Neural cell (in vitro differentiated cells): ENCODE data around the gene SETD5. TPM values are rescaled to one million over a fixed set of nuclear protein-coding genes. Genes with fewer than 3 reads are reported as not detected.

ENCODE experiments used
- H2AFZ ChIP-seq: fragments of 200-600, 300-800 bp; sonication (generic), shearing (Covaris generic); 2 replicates; pipeline ENCODE4 v1.6.0; 2014; ENCODE audit warnings: low read depth, mild to moderate bottlenecking, antibody characterized with exemption, low read length, moderate library complexity
- H3F3A ChIP-seq: fragments of 200-600 bp; shearing (Covaris generic); 2 replicates; pipeline ENCODE4 v1.6.1; 2016; ENCODE audit warnings: mild to moderate bottlenecking, moderate library complexity, mixed read lengths, antibody characterized with exemption, low read length; ENCODE audit not compliant: insufficient read depth, poor library complexity, severe bottlenecking
- H3K27ac ChIP-seq: fragments of 200-600, 300-800 bp; sonication (generic), shearing (Covaris generic); 2 replicates; pipeline ENCODE4 v1.5.1; 2014; ENCODE audit warnings: mild to moderate bottlenecking, low read length, moderate library complexity
- H3K27me3 ChIP-seq: fragments of 300-800, 200-600 bp; sonication (generic), shearing (Covaris generic); 2 replicates; pipeline ENCODE4 v1.6.0; 2014; ENCODE audit warnings: mild to moderate bottlenecking, low read depth, low read length, moderate library complexity; ENCODE audit not compliant: insufficient read depth
- H3K36me3 ChIP-seq: fragments of 300-800, 200-600 bp; sonication (generic), shearing (Covaris generic); 2 replicates; pipeline ENCODE4 v1.5.1; 2014; ENCODE audit warnings: mild to moderate bottlenecking, antibody characterized with exemption, low read length, moderate library complexity; ENCODE audit not compliant: insufficient read depth
- H3K4me2 ChIP-seq: fragments of 300-800, 200-600 bp; sonication (generic), shearing (Covaris generic); 2 replicates; pipeline ENCODE4 v1.6.0; 2014; ENCODE audit warnings: mild to moderate bottlenecking, low read length
- H3K4me3 ChIP-seq: fragments of 300-800, 200-600 bp; sonication (generic), shearing (Covaris generic); 2 replicates; pipeline ENCODE4 v1.5.1; 2014; ENCODE audit warnings: mild to moderate bottlenecking, low read length, moderate library complexity
- H3K79me2 ChIP-seq: fragments of 200-600 bp; shearing (Covaris generic); replicated peaks from 2 replicates; pipeline ENCODE4 v1.6.0; 2014; ENCODE audit warnings: mild to moderate bottlenecking, low read length, moderate library complexity; ENCODE audit not compliant: insufficient read depth
- H3K9ac ChIP-seq: fragments of 300-800, 200-600 bp; sonication (generic), shearing (Covaris generic); 2 replicates; pipeline ENCODE4 v1.6.1; 2016; ENCODE audit warnings: mild to moderate bottlenecking, low read length, mixed read lengths
- H3K9me2 ChIP-seq: fragments of 200-600 bp; shearing (Covaris generic); 2 replicates; pipeline ENCODE4 v1.6.1; 2016; ENCODE audit warnings: mild to moderate bottlenecking, low read length, mixed read lengths; ENCODE audit not compliant: insufficient read depth
- H3K9me3 ChIP-seq: fragments of 200-600, 300-800 bp; sonication (generic), shearing (Covaris generic); 2 replicates; pipeline ENCODE4 v1.6.1; 2016; ENCODE audit warnings: mild to moderate bottlenecking, mixed run types, low read length, moderate library complexity, mixed read lengths
- H4K20me1 ChIP-seq: fragments of 200-600 bp; shearing (Covaris generic); 2 replicates; pipeline ENCODE4 v1.6.1; 2016; ENCODE audit warnings: mild to moderate bottlenecking, mixed run types; ENCODE audit not compliant: insufficient read depth
- EP300 ChIP-seq: fragments of 450-650 bp; conservative IDR thresholded peaks from 2 replicates; pipeline ENCODE4 v1.6.1; 2014; ENCODE audit warnings: antibody characterized with exemption, mild to moderate bottlenecking, moderate library complexity; ENCODE audit not compliant: poor library complexity, severe bottlenecking
- EZH2 ChIP-seq: fragments of 200-600, 300-800 bp; shearing (Covaris generic), sonication (generic); IDR thresholded peaks from 2 replicates; pipeline ENCODE4 v1.6.1; 2014; ENCODE audit warnings: antibody characterized with exemption, low read length, borderline replicate concordance, mild to moderate bottlenecking; ENCODE audit not compliant: insufficient read depth, poor library complexity, severe bottlenecking
- MXI1 ChIP-seq: fragments of 450-650 bp; conservative IDR thresholded peaks from 2 replicates; pipeline ENCODE4 v1.6.1; 2014; ENCODE audit warnings: antibody characterized with exemption, mild to moderate bottlenecking; ENCODE audit not compliant: poor library complexity, severe bottlenecking
- POLR2AphosphoS5 ChIP-seq: IDR thresholded peaks from 2 replicates; pipeline ENCODE4 v1.6.1; 2012
- RAD21 ChIP-seq: fragments of 450-650 bp; conservative IDR thresholded peaks from 2 replicates; pipeline ENCODE4 v1.6.1; 2014; ENCODE audit warnings: antibody characterized with exemption, mild to moderate bottlenecking, moderate library complexity
- SMC3 ChIP-seq: fragments of 450-650 bp; conservative IDR thresholded peaks from 2 replicates; pipeline ENCODE4 v1.6.1; 2014; ENCODE audit warnings: antibody characterized with exemption, mild to moderate bottlenecking, moderate library complexity; ENCODE audit not compliant: poor library complexity
- TAF1 ChIP-seq: IDR thresholded peaks from 2 replicates; pipeline ENCODE4 v1.6.1; 2012; ENCODE audit warnings: low read depth
- polyA plus RNA-seq: library from polyadenylated mRNA; depleted of rRNA; stranded (reverse); fragments of >200 nt; gene quantifications from 2 replicates; pipeline ENCODE4 v1.2.3, GENCODE V29; 2014
- TF ChIP-seq, protein P1 (sequence below): fragments of 450-650 bp; IDR thresholded peaks from 2 replicates; pipeline ENCODE4 v1.5.1; 2014; ENCODE audit warnings: antibody characterized with exemption, mild to moderate bottlenecking, moderate library complexity; ENCODE audit not compliant: poor library complexity, severe bottlenecking
- TF ChIP-seq, protein P2 (sequence below): IDR thresholded peaks from 2 replicates; pipeline ENCODE4 v1.6.1; 2012; ENCODE audit warnings: borderline replicate concordance

SETD5 gene
- polyA plus RNA-seq, 1 donor from 2014 or later, result 38.0 TPM

DNA sequence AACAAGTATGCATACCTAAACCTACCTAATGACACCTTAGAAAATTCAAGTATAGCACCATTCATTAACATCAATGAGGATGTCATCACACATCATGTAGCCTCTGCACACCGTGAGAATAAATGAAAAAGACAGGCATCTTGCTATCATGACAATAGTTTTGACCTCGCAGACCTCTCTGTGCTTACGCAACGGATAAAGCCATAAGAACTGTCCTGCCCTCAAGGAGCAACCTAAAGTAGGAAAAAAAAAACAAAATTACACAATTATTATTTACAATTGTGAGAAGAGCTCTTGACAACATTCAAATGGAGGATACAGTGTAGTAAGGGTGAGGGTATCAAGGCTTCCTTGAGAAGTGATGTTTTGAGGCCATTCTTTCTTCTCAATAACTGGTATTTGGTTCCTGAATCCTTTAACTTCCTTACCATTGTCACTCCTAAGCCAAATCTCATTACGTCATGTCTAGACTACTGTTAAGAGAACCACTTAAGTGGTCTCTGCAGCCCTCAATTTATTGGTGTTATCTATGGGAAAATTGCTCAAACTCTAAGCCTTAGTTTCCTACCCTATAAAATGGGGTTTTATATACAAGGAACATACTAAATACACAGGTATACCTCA is 7.0 kb upstream of the SETD5 start:
- Histone ChIP-seq H3K4me3 (no peak overlapping the region), H3K36me3 (peaks cover 25% of the 10 kb centered on the region), H3K27ac (no peak overlapping the region), H3K27me3 (no peaks in the 10 kb centered on the region), H3K9ac (no peak overlapping the region), H2AFZ (no peak overlapping the region), H4K20me1 (peaks cover 21% of the 10 kb centered on the region), H3K79me2 (peaks cover 69% of the 10 kb centered on the region), H3K4me2 (no peak overlapping the region), H3K9me3 (no peaks in the 10 kb centered on the region), H3F3A (no peaks in the 10 kb centered on the region), H3K9me2 (no peaks in the 10 kb centered on the region)
- TF ChIP-seq EP300 (no peak), MXI1 (no peak), EZH2 (no peak)

DNA sequence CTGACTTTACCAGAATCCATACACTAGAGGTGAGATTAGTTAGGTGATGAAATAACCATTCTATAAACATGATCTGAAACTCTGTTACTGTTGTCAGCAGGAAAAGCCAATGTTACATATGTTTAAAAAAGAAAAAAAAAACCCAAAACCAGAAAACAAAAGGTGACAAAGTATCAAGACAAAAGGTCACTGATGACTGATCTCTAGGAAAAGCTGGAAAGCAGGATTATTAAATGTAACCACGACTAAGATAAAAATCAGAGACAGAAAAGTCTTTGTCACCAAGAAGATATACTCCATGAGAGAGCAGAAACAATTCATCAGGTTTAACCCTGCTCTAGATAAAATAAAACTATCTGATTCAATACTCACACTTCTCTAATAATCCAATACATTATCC is 5.4 kb upstream of the SETD5 start:
- Histone ChIP-seq H4K20me1 (peaks cover 24% of the 10 kb centered on the region), H3K36me3 (peaks cover 25% of the 10 kb centered on the region)

More for the DNA sequence above, 5.4 kb upstream of the SETD5 start:
- H3K9me3 ChIP-seq, result no peaks in the 10 kb centered on the region
- no peak overlapping the region for H3K9ac ChIP-seq
- TF ChIP-seq EP300 (no peak), MXI1 (no peak), RAD21 (no peak), POLR2AphosphoS5 (no peak), SMC3 (no peak), TAF1 (no peak), EZH2 (no peak)
- TF ChIP-seq, protein P1, sequence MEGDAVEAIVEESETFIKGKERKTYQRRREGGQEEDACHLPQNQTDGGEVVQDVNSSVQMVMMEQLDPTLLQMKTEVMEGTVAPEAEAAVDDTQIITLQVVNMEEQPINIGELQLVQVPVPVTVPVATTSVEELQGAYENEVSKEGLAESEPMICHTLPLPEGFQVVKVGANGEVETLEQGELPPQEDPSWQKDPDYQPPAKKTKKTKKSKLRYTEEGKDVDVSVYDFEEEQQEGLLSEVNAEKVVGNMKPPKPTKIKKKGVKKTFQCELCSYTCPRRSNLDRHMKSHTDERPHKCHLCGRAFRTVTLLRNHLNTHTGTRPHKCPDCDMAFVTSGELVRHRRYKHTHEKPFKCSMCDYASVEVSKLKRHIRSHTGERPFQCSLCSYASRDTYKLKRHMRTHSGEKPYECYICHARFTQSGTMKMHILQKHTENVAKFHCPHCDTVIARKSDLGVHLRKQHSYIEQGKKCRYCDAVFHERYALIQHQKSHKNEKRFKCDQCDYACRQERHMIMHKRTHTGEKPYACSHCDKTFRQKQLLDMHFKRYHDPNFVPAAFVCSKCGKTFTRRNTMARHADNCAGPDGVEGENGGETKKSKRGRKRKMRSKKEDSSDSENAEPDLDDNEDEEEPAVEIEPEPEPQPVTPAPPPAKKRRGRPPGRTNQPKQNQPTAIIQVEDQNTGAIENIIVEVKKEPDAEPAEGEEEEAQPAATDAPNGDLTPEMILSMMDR, result no peak
- TF ChIP-seq, protein P2, sequence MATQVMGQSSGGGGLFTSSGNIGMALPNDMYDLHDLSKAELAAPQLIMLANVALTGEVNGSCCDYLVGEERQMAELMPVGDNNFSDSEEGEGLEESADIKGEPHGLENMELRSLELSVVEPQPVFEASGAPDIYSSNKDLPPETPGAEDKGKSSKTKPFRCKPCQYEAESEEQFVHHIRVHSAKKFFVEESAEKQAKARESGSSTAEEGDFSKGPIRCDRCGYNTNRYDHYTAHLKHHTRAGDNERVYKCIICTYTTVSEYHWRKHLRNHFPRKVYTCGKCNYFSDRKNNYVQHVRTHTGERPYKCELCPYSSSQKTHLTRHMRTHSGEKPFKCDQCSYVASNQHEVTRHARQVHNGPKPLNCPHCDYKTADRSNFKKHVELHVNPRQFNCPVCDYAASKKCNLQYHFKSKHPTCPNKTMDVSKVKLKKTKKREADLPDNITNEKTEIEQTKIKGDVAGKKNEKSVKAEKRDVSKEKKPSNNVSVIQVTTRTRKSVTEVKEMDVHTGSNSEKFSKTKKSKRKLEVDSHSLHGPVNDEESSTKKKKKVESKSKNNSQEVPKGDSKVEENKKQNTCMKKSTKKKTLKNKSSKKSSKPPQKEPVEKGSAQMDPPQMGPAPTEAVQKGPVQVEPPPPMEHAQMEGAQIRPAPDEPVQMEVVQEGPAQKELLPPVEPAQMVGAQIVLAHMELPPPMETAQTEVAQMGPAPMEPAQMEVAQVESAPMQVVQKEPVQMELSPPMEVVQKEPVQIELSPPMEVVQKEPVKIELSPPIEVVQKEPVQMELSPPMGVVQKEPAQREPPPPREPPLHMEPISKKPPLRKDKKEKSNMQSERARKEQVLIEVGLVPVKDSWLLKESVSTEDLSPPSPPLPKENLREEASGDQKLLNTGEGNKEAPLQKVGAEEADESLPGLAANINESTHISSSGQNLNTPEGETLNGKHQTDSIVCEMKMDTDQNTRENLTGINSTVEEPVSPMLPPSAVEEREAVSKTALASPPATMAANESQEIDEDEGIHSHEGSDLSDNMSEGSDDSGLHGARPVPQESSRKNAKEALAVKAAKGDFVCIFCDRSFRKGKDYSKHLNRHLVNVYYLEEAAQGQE, result no peak
- H3K79me2 ChIP-seq, result peaks cover 77% of the 10 kb centered on the region
- no peak overlapping the region for H3K4me3 ChIP-seq
- no peaks in the 10 kb centered on the region for H3K9me2 ChIP-seq
- no peak overlapping the region for H3K4me2 ChIP-seq
- no peaks in the 10 kb centered on the region for H3F3A ChIP-seq
- no peaks in the 10 kb centered on the region for H3K27me3 ChIP-seq
- H2AFZ ChIP-seq, result no peak overlapping the region
- no peak overlapping the region for H3K27ac ChIP-seq
